Measurements from ENCODE around the gene PODXL.

Gene PODXL

GRCh38 chr7:131455546-131455945 lies 100.9 kb downstream of the PODXL start:
- Mint-ChIP-seq H3K27me3 (no peaks in the 10 kb centered on the region), H3K4me3 (no peak overlapping the region), H3K9me3 (no peaks in the 10 kb centered on the region), H3K27ac (ENCODE audit: low read depth) (no peak overlapping the region), H3K4me1 (peaks cover 16% of the 10 kb centered on the region), H3K36me3 (ENCODE audit: insufficient read depth) (peaks cover 27% of the 10 kb centered on the region)
- ATAC-seq (replicated peaks; ENCODE audit: extremely low read depth, poor library complexity, severe bottlenecking) (no peak), DNase-seq (ENCODE audit: low spot score in 2 of 2) (no peak)

GRCh38 chr7:131455001-131455400 lies 101.4 kb downstream of the PODXL start:
- Mint-ChIP-seq H3K36me3 (ENCODE audit: insufficient read depth) (peaks cover 26% of the 10 kb centered on the region), H3K27me3 (no peaks in the 10 kb centered on the region), H3K27ac (ENCODE audit: low read depth) (no peak overlapping the region), H3K4me1 (peaks cover 16% of the 10 kb centered on the region), H3K4me3 (no peak overlapping the region), H3K9me3 (no peaks in the 10 kb centered on the region)
- no peak for ATAC-seq (replicated peaks; ENCODE audit: extremely low read depth, poor library complexity, severe bottlenecking)
- DNase-seq (ENCODE audit: low spot score in 2 of 2), result no peak

GRCh38 chr7:131454498-131454897 lies 101.9 kb downstream of the PODXL start:
- H3K27me3 Mint-ChIP-seq, result no peaks in the 10 kb centered on the region
- no peaks in the 10 kb centered on the region for H3K9me3 Mint-ChIP-seq
- H3K4me3 Mint-ChIP-seq, result no peak overlapping the region
- peaks cover 29% of the 10 kb centered on the region for H3K36me3 Mint-ChIP-seq (ENCODE audit: insufficient read depth)
- H3K4me1 Mint-ChIP-seq, result peaks cover 16% of the 10 kb centered on the region
- no peak overlapping the region for H3K27ac Mint-ChIP-seq (ENCODE audit: low read depth)
- no peak for DNase-seq (ENCODE audit: low spot score in 2 of 2)
- ATAC-seq (replicated peaks; ENCODE audit: extremely low read depth, poor library complexity, severe bottlenecking), result no peak
